ENCODE measurements around the gene TMED6.

- TF ChIP-seq ZNF274 (IDR thresholded peaks at IDR 0.05; ENCODE audit: low read depth, low read length) (no peak), YY1 (IDR thresholded peaks at IDR 0.05; ENCODE audit: insufficient read depth, insufficient read length) (no peak), SUZ12 (IDR thresholded peaks at IDR 0.05; ENCODE audit: extremely low read depth, insufficient read depth, insufficient read length) (no peak)
Measured at GRCh38 chr16:69364088-69364487, 12.5 kb upstream of the TMED6 start.
